Activated CD4-positive, alpha-beta T cell treated with anti-CD3 and anti-CD28 coated beads, Interleukin-2, amount 50 U/mL, for 1 hour (primary cell): Measurements from ENCODE around the gene SLC5A1.
"Not testable (repeated sequence)": the region's sequence is repeated elsewhere in the genome, so short reads cannot be mapped to it uniquely, and the experiment has no call there.

Experiments used
- DNase-seq: peaks from one replicate; pipeline ENCODE4 v3.0.0-alpha.2; 2020

The SLC5A1 gene

DNA sequence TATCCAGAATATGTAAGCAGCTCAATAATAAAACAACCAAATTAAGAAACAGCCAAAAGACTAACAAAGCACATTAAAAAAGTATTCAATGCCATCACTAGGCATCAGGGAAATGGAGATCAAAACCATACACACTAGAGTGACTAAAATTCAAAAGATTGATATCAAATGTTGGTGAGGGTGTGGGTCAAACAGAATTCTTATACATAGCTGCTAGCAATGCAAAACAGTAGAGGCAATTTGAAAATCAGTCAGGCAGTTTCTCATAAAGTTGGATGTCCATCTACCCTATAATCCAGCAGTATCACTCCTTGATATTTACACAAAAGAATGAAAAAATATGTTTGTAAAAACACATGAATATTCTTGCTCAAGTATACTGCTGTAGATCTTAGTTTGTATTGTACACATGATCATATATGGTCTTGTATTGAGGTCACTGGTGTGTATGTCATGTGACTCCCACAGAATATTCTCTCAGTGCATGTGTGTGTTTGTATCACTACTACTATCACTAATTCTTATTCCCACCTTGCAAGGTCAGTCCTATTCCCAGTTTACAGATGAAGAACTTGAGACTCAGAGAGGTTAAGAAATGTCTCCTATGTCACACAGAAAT, 54.9 kb downstream of the SLC5A1 start:
- DNase-seq: no peak

DNA sequence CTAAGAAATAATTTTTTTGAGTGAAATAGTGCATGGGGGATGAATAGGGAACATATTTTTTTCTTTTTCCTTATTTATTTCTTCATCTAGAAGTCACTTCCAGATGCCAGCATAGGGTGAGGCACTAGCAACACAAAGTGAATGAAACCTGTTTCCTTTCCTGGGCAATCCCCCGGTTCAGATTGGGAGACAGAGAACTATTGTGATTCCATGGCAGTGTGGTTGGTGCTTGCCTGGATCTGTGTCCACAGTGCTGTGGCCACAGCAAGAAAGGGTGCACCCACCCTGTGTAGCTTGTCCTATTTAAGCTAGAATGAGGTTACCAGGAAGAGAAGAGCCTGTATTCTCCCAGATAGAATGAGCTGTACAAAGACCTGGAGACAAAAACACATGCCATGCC, 57.6 kb downstream of the SLC5A1 start:
- no peak for DNase-seq

DNA sequence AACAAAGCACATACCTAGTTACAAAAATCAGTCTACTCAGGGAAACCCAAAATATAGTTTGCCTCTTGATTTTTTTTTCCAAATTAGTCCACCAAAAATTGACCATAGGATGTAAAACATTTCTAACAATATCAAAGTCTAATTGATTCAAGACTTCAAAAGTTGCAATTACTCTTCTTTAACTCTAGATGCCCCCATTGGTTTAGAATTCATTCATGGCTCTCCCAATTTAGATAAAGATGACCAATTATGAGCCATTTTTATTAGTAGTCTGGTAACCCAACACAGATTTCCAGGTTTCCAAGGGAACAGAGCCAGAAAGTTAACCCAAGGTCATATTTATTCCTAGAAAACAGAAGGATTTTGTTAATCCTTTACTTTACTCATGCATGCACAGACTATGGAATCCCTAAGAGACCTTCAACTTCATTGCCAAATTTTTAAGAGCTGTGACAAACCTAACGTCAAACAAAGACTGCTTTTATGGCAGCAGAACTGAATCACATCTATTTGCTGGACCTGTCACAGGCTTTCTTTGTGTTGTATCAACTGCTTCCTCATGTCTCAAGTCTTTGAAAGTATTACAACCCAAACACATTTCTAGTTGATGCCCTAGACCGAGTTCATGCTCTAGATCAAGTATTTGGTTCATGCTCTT, 60.7 kb downstream of the SLC5A1 start:
- no peak for DNase-seq

DNA sequence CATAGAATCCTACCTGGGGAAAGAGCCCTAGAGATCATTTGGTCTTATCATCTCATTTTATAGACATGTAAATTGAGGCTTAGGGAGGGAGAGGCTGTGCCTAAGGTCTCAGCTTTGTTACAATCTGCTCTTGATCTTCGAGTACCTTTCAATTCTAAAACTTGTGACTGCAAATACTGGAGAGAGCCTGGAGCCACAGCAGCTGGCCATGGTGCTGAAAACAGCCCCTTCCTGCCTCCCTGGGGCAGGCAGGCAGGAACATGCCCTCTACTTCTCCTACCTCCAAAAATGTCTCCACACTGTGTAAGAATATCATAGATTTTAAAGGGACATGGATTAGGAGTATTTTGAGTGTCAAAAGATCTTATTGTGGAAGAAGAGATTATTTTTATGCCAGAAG, 63.9 kb downstream of the SLC5A1 start:
- peak; percentile 5 for DNase-seq

DNA sequence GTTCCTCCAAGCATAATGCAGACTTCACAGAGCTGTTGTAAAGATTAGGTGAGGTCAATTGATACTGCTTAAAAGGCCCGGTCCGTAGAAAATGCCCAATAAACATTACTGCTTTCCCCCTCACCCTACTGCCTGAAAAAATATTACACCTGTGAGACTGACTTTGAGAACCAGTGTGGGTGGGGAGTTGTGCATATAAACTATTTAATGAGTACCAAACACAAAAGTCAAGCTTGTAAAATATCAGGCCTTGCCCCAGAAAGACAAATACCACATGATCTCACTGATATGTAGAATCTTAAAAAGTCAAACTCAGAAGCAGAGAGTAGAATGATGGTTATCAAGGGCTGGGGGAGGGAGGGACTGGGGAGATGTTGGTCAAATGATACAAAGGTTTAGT, 69.3 kb downstream of the SLC5A1 start:
- no peak for DNase-seq

DNA sequence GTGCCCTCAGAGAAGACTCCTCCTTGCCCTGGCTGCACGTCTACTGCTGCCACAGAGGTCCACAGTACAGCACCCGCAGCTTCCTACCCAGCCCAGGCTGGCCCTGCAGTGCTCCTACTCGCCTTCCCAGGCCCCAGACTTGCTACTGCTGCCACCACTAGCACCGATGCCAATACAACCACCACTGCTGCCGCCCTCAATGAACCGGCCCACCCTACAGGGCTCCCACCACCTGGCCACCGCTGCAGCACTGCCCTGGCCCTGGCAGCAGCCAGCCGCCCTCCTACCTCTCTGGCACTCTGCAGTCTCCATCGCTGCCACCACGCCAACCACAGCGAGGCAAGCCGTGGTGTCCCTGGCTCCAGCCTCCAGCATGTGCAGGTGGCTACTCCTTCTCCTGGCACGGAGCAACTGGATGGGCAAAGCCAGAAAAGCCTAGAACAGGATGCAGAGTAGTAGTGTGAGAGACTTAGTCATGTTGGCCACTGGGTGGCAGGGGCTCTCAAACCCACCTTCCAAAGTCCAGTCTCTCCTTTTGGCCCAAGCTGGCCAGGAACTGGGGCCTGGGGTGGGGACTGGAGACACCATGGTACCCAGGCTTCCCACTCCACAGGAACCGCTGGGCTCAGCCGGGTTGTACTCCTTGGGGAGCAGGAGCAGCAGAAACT, 76.6 kb downstream of the SLC5A1 start:
- DNase-seq: no peak

DNA sequence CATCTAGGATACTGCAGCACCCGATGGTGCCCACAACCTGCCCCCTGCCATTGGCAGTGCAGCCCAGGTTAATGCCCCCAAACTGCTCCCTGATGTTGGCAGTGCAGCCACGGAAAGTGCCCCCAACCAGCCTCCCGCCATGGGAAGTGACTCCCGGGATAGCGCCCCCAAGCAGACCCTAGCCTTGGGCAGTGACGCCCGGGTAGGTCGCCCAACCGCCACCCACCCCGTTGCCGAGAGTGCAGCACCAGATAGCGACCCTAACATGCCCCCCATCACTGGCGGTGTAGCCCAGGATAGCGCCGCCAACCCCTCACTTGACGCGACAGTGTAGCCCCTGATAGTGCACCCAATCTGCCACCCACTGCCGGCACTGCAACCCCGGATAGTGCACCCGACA, 77.5 kb downstream of the SLC5A1 start:
- no peak for DNase-seq

DNA sequence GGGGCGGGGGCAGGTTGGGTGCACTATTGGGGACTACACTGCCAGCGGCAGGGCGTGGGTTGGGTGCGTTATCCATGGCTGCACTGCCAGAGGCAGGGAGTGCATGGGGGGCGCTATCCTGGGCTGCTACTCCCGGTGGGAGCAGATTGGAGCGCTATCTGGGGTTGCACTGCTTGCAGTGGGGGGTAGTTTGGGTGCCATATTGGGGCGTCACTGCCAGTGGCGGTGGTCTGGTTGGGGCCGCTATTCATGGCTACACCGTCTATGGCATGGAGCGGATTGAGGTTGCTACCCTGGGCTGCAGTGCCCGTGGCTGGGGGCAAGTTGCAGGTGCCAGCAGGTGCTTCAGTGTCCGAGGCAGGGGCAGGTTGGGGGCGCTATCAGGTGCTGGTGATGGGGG, 79.8 kb downstream of the SLC5A1 start:
- no peak for DNase-seq

DNA sequence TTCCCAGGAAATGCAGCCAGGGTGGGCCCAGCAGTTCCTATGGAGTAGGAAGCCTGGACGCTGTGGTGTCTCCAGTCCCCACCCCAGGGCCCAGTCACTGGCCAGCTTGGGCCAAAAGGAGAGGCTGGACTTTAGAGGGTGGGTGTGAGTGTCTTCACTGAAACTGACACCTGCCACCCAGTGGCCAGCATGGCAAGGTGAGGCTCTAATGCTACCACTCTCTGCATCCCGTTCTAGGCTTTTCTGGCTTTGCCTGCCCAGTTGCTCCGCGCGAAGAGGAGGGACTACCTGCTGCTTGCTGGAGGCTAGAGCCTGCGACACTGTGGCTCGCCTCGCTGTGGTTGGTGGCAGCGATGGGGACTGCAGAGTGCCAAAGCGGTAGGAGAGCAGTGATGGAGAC, 80.6 kb downstream of the SLC5A1 start:
- DNase-seq: no peak

DNA sequence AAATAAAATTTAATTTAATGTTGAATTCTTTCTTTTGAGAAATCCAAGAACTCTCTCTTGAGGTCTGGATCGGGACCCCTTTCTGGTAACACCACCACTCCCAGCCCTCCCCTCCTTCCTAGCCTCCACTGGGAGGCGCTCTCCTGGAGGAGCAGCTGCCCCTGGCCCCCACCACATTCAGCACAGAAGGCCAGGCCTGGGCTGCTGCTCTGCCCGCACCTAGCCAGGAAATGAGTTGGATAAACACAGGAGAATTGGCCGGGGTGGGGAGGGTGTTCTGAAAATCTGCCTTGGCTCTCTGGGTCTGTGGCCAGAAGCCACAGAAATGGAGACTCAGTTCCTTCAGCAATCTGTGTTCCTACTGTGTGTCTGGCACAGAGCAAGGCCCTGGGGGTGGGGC, 84.8 kb downstream of the SLC5A1 start:
- DNase-seq: no peak

DNA sequence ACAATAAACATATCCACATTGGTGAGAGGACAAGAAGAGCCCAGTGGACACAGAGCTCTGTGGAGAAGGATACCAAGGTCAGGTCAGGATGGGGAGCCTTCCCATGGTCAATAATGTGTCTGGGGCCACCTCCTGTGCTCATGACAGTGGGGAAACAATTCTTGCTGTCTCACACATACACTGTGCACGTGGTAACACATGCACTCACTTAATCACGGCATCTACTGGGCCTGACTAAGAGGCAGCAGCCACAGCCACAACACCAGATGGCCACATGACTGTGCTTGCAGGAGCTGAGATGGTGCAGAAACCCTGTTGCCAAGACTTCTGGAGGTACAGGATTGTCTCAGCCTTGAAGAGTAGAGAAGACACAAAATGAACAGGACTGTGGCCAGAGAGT, 87.4 kb downstream of the SLC5A1 start:
- no peak for DNase-seq

DNA sequence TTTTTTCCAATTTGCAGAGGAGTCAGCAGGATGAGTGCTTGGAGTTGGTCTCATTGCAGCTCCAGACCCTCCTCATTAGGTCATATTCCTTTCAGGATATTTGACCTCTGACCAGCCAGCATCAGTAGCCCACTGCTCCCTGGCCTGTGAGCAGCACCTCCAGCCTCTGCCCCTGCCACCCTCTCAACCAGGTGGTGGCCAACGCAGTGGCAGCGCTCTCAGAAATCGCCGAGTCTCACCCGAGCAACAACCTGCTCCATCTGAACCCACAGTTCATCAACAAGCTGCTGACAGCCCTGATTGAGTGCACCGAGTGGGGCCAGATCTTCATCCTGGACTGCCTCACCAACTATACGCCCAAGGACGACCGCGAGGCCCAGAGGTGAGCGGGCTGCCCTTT, 89.1 kb downstream of the SLC5A1 start:
- no peak for DNase-seq

DNA sequence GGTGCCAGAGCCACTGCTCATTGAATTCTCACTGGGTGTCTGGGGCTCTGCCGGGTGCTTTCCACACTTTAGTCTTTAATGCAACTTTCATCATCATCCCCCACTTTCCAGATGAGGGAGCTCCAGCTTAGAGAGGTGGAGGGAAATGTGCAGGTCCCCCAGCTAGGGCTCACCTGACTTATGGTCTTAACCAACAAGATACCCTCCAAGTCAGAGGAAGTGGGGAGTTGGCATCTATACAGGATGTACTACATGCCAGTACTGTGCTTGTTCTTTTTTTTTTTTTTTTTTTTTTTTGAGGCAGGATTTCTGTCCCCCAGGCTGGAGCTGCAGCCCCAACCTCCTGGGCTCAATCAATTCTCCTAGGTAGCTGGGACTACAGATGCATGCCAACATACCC, 89.7 kb downstream of the SLC5A1 start:
- no peak for DNase-seq

DNA sequence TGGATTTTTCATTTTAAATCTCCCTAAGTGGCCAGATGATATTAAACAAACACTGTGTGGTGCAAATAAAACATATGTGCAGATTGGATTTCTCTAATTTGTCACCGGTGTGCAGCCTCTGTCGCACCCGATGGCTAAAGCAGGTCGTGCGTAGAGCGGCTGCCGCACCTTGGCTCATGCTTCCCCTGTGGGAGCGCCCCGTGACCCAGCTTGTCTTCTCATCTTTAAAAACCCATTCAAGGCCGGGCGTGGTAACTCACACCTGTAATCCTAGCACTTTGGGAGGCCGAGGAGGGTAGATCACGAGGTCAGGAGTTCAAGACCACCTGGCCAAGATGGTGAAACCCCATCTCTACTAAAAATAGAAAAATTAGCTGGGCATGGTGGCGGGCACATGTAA, 91.7 kb downstream of the SLC5A1 start:
- DNase-seq: not testable (repeated sequence)

DNA sequence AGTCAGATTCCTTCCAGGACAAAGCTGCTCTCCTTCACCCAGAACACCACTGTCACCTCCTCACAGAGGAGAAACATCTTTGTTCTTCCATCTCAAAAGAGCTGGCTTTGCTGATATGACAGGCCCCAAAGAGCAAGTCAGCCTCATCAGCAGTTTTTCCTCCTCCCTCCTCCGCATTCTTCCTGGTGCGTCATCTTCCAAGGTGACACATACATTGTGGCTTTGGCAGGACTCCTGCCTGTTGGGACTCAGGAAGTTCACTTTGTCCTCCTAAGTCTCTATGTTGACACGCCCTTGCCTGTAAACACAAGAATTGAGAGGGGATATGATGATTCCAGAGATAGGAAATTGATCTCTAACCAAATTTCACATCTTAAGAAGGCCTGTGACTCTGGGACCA, 92.9 kb downstream of the SLC5A1 start:
- DNase-seq: not testable (repeated sequence)

DNA sequence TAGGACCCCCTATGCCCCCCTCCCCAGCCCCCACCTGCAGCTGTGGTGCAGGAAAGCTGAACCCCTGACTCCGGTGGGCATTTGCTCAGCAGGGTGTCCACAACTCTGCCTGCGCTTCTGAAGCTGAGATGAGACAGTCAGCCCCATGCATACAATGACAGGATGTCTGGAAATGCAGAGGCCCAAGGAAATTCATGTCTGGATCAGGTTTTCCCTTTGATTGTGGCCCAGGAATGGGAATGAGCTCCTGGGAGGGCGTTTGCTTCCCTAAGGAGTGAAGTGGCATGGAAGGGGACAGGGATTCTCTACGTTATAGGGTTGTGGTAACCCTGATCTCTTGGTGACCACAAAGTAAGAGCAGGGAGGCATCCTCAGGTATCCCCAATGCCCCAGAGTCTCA, 93.8 kb downstream of the SLC5A1 start:
- not testable (repeated sequence) for DNase-seq

DNA sequence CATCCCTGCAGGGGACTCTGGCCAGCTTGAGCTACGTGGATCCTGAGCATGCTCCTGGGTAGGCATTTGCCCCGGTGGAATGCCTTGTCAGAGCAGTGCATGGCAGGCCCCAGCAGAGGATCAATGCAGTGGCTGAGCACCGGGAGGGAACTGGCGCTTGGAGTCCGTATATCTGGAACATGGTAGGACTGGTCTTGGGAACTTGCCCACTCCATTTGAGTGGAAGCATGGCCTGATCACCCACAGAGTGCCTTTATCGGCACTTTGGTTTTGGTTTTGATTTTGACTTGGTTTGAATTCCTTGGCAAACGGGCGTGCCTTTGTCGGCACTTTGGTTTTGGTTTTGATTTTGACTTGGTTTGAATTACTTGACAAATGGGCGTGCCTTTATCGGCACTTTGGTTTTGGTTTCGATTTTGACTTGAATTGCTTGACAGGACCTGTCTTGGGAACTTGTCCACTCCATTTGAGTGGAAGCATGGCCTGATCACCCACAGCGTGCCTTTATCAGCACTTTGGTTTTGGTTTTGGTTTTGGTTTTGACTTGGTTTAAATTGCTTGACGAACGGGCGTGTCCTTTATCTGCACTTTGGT, 94.8 kb downstream of the SLC5A1 start:
- DNase-seq: not testable (repeated sequence)

DNA sequence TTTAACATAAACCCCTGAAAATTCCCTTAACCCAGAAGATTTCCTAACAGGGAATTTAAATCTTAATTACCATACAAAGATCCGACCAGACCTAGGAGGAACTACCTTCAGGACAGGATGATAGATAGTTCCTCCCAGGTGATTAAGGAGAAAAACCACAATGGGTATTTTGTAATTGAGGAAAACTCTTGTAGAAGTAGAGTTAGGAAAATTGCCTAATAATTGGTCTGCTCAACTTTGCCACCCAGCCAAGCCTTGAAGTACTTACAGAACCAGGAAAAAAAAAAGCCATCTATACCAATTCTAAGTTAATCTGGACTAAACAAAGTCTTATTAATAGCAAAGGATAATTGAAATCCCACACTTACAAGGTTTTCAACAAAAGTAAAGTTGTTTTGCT, 95.5 kb downstream of the SLC5A1 start:
- DNase-seq: not testable (repeated sequence)

DNA sequence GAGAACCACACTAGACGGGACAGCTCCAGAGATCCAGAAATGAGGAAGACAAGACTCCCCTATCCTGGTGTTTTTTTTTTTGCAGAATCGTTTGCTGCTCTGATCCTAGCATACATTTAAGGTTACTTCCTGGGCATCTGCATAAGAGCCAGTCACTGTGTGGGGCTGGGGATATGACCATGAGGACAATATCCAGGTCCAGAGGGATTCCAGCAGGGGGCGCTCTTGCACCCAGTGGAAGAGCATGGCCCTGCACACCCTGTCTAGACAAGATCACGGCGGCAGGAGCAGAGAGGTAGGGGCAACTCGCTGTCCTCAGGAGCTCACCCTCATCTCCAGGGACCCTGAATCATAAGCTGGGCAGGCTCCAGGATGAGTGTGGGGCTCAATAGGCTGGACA, 97.6 kb downstream of the SLC5A1 start:
- DNase-seq: not testable (repeated sequence)

DNA sequence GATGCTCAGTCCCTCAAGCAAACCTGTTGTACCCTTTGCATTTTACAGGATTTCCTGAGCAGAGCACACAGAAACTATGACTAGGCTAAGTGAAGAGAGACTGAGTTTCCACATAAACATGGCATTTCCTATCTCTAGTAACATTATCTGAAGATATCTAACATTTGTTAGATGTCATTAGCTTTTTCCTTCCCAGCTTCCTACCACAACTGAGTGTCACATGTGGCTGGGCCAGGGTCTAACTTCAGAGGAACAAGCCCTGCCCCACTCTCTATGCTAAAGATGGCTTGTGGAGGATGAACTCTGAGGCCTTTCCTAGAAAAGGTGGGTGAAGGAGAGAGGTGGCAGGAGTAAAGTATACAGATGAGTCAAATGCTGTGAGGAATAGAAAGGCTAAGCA, 99.5 kb downstream of the SLC5A1 start:
- no peak for DNase-seq

DNA sequence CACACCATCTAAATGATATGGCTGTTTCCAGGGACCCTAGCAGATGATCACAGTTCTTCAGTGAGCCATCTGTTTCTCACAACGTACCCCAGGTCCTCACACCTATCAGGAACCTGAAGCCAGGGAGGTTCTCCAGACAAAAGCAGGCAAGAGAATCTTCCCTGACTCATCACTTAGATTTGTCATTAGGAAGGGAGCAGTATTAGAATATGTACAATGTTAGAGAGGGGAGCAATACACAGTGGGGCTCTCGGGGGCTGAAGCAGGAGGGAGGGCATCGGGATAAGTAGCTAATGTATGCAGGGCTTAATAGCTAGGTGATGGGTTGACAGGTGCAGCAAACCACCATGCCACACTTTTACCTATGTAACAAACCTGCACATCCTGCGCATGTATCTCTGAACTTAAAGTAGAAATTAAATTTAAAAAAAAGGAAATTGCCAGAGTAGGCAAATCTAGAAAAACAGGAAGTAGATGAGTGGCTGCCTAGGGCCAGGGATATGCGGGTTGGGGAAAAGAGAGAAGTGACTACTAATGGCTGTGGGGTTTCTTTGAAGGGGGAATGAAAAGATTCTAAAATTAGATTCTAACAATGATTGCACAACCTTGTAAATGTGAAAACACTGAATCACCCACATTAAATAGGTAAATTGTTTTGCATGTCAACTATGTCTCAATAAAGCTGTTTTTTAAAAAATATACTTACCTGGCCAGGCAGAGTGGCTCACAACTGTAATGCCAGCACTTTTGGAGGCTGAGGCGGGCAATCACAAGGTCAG, 101.6 kb downstream of the SLC5A1 start:
- DNase-seq: no peak

DNA sequence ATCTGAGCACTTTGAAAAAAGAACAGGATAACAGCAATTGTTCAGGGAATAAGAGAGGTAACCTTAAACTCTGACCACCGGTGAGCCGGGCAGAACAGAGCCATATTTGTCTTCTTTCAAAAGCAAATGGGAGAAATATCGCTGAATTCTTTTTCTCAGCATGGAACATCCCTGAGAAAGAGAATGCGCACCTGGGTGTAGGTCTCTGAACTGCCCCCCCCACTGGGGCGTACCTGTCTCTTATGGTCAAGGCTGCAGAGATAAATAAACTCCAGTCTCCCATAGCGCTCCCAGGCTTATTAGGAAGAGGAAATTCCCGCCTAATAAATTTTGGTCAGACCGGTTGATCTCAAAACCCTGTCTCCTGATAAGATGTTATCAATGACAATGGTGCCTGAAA, 104.1 kb downstream of the SLC5A1 start:
- not testable (repeated sequence) for DNase-seq

DNA sequence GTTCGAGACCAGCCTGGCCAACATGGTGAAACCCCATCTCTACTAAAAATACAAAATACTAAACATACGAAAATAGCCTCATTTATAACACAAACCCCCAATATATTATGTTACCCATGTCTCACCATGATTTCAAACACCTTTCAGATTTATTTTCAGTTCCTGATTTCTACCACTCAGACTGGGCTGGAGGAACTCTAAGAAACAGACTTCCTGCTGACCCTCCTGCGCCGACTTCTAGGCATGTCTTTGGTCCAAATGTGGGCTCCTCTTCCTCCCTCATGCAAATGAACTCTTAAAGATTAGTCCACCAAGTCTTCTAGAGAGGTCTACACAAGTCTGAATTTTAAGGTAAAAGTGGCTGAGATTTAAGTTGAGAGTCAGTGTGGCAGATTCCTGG, 105.3 kb downstream of the SLC5A1 start:
- DNase-seq: not testable (repeated sequence)
